GM21619 (cell line): ENCODE measurements around the gene ST6GALNAC5.
"Not testable (repeated sequence)": the region's sequence is repeated elsewhere in the genome, so short reads cannot be mapped to it uniquely, and the experiment has no call there.

Experiments used
- ATAC-seq: cut with Tn5 transposase; IDR thresholded peaks from one replicate; pipeline ENCODE4 v1.9.1; 2021; ENCODE audit not compliant: unreplicated experiment

Gene ST6GALNAC5

DNA sequence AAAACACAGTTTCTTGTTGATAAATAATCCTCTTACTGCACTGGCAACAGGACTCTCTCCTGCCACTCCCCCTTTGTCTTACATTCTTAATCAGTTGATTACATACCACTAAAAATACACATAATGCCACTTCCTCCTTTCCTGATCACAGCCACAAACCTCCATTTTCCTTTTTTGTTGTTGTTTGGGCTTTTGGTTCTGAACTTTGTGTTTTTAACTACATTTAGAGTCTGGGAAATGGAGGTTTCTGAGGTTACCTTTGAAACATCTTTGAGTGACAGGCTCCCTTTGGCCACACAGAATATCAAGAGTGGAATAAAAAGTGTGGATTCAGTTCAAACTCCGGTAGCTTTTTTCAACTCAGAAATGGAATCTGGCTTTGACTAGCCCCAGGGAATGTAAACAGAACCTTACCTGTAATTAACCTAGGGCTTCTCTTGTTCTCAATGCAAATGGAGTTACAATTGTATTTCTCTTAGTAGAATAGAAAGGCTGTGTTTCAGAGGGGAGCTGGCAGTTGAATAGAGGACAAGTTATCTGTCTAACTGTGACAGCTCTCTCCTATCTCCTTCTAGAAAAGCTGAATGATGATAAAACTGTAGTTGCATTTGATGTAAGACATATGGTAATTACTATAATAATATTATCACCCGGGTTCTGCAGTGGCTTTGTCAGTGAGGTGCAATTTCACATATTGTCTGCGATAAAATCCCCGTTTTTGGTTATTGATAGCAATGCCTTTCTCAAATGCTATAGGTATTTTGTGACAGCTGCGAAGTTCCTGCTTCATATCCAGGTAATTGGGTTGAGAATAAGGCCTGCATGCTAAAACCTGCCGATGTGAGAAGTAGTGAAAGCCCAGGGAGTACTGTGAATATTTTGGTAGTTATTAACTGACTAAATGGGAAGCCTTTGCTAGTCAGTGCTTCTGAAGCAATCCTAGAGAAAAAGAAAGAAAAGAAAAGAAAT, 66.9 kb downstream of the ST6GALNAC5 start:
- no peak for ATAC-seq

DNA sequence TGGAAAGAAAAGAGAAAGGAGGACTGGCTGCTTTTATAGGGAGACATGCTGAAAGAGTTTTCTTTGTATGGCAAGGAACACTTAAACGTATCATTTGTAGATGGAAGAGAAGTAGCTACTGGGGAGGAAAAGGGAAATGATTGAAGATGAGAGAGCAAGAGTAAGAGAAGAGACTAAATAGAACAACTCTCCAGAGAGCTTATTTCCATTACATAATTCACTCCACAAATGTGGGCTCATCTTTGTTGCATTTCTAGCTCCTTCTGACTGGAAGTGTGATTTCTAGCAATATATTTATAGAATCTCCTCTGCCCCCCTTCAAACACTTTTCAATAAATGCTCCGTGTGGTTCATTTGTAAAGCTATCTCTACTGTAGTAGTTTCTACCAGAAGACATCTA, 71.0 kb downstream of the ST6GALNAC5 start:
- no peak for ATAC-seq

DNA sequence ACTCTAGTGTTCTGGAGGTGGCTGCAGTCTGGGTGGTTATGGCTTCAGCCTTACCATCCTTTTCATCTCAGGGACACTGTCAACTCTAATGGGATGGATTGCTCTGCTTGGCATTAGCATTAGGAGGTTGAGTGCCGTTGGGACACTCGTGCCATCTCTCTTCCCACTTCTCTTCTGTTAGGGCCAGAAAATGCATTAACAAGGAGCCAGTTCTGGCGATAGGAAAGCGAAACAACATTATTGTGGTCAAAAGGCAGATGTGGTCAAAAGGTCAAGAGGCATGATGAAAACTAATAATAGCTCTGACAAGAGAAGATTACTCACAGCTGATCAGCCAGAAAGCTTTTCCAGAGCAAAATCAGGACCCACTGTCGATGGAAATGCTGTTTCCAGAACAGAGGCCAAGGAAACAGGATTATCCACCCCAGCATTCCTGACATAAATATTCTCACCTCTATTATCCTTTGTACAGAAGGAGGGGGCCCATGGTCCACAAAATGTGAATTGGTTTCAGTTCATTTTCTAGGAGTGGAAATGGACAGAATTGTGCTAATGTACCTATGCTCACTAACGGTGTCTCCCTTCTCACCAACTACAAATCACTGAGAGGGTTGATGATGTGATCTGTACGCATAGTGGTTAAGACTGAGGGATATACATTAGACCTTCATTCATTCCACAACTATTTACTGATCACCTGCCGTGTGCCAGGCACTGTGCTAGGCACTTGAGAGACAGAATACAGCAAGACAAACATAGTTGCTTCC, 72.0 kb downstream of the ST6GALNAC5 start:
- ATAC-seq: no peak

DNA sequence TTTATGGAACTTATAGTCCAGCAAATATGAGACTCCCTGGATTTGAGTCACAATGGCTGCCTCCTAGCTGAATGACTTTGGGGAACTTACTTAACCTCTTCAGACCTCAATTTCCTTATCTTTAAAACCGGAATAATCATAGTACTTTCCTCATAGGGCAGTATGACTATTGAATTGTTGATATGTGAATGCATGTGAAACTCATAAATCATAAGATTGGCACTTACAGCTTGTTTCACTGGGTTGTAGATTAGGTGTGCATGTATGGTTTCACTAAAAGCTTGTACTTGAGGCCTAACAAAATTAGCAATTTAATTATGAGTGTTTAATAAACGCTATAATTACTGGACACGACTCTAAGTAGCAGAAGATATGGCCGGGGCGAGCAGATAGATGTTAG, 72.5 kb downstream of the ST6GALNAC5 start:
- ATAC-seq: no peak

DNA sequence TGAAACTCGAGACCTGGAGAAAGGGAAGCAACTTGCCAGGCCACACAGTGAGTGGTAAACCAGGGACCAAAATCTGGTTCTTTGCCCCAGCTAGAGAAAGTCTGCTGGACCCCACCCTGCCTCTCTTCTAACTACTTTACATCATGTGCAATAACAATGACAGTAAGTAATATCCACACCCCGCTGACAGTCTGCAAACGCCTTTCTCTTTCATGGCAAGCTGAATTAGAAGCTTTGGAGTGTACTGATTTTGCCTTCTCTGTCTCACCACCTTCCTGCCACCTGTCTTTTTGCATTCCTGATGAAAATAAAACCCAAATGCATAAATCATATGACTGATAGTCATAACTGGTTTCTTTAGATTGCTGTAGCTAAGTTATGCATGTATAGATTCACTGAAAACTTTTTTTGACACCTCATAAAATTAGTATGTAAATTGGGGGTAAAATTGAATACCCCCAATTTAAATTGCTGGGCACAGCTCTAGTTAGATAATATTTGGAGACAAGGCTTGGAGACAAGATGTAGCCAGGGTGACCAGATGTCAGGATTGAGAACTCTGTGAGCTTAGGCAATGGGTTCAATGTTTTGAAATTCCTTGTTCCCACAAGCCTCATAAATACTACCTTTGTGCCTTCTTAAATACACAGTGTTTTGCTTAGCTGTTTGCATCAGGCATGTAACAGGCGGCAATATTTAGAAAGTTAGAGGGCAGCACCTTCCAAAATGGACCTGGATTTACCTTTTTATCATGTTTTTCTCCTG, 73.5 kb downstream of the ST6GALNAC5 start:
- no peak for ATAC-seq

DNA sequence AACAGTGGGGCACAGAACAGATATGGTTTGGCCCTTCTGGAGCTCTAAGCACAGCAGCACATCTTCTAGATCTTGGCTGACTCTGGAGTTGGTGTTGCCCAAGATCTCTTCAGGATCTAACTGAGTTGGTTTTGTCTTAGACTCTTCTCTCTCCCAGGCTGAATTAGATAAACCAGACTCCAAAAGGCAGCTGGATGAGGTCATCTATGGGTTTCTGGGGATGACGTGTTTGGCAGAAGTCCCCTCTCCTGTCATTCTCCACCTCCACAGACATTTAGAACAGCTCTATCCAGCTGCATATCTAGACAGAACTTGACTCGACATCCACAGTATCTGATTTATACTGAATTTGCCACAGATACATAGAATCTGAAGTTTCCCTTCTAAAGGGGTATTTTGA, 75.3 kb downstream of the ST6GALNAC5 start:
- no peak for ATAC-seq

GRCh38 chr1:76944942-76945341, 77.7 kb downstream of the ST6GALNAC5 start:
- no peak for ATAC-seq

- no peak for ATAC-seq
Observed at GRCh38 chr1:76948846-76949245, 81.6 kb downstream of the ST6GALNAC5 start.

DNA sequence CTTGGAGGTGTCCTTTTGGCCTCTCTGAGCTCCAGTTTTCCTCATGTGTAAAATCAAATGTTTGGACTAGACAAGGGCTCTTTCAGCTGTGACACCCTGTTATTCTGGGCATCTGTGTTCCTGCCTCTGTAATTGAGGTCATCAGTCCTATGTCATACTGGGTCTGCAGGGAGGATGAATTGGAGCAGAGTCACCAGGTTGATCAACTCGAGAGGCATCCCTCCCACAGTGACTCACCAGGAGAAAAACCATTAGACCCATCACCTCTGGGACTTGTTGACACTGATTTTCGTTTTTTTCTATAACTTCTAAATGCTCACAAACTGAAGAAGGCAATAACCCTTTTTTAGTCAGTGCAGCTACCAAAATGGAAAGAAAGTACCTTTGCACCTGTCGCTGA, 82.2 kb downstream of the ST6GALNAC5 start:
- ATAC-seq: no peak

DNA sequence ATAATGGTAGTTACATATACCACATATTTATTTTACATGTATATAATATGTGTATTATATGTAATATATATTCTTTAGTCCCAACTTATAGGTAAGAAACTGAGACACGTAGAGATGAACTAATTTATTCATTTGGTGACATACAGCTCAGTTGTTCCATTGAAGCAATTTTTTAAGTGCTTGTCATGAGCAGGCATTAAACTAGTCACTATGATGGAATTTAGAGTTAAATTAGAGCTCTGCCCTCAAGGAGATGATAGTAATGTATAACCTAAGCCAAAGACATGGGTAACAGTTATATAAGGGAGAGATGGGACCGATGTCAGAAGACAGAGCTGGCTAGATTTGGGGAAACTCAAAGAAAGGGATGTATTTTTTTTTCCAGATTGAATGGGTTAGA, 83.0 kb downstream of the ST6GALNAC5 start:
- no peak for ATAC-seq

DNA sequence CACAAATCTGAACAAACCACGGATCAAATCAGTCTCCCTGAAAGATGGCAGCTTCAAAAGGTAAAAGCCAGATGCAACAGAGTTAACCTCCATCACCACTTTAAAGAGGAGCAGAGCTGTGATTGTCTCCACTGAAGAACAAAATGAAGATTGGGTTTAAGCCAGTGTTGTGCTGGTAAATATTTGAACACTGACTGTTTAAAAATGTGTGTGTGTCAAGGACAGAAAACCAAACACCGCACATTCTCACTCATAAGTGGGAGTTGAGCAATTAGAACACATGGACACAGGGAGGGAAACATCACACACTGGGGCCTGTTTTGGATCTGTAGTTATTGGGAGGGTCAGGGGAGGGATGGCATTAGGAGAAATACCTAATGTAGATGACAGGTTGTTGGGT, 83.9 kb downstream of the ST6GALNAC5 start:
- ATAC-seq: no peak

- no peak for ATAC-seq
Observed at GRCh38 chr1:76955652-76956051, 88.4 kb downstream of the ST6GALNAC5 start.

GRCh38 chr1:76957961-76958360, 90.7 kb downstream of the ST6GALNAC5 start:
- ATAC-seq: no peak

DNA sequence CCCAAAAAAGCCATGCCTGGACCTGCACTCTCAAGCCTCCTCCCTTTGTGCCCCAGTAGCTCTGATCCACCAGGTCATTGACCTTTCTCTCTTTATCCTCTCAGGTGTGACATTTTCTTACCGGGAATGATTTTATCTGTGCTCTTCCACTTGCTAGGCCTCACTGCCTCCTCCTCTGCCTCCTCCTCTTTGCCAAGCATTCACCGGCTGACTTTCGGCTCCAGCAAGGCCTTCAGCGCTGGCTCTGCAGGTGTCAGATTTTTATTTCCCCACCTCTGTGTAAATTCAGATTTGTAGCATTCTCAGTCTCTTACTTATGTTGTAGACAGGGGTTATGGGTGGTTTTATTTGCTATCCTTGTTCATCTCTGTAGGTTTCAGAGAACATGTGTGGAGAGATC, 91.5 kb downstream of the ST6GALNAC5 start:
- no peak for ATAC-seq

DNA sequence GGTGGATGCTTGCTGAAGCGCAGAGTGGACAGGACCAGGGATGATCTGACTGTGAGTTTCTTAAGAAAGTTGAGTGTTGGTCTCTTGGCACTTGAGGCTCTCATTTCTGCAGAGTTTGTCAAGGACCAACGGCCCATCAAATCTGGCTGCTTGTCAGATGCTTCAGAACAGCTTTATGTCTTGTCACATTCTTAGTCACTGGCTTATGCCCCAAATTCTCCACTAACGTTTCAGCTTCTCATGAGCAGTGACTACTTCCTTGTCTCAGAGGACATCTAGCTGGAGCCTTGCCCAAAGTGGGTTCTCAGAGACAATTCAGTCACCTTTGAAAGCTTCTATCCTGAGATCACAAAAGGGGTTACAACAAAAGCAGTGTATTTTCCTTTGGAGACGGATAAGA, 92.3 kb downstream of the ST6GALNAC5 start:
- no peak for ATAC-seq

- no peak for ATAC-seq
Observed at GRCh38 chr1:76961181-76961819, 94.0 kb downstream of the ST6GALNAC5 start.

- ATAC-seq: no peak
Observed at GRCh38 chr1:76961820-76962207, 94.5 kb downstream of the ST6GALNAC5 start.

DNA sequence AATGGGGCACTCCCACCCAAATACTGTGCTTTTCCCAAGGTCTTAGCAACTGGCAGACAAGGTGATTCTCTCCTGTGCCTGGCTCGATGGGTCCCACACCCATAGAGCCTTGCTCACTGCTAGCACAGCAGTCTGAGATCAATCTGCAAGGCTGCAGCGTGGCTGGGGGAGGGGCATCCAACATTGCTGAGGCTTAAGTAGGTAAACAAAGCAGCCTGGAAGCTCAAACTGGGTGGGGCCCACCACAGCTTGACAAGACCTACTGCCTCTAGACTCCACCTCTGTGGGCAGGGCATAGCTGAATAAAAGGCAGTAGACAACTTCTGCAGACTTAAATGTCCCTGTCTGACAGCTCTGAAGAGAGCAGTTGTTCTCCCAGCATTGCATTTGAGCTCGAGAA, 114.0 kb downstream of the ST6GALNAC5 start:
- not testable (repeated sequence) for ATAC-seq

- ATAC-seq: no peak
Observed at GRCh38 chr1:76989976-76990375, 122.7 kb downstream of the ST6GALNAC5 start.

DNA sequence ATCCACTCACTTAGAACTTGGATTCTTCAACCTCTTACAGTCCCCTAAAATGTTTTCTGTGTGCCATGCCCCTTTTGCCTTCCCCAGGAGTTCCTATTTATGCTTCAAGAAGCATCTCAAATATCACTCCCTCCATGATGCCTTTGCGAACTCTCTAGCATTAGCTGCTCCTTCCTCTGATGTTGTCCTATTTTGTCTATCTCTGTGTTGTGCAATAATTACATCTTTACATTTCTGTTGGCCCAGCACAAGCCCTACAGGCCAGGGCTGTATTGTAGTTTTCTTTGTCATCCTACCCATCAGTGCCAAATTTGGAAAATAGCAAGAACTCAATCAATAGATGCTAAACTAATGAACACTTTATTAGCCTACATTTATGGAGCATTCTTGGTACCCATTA, 125.8 kb downstream of the ST6GALNAC5 start:
- no peak for ATAC-seq
